ENCODE results near the gene RRAGD. TPM values are rescaled to one million over a fixed set of nuclear protein-coding genes. Genes with fewer than 3 reads are reported as not detected.

Gene RRAGD
- total and polyA plus RNA-seq, 2 experiments from 2014 or later = 7.0 to 20.1 TPM

DNA sequence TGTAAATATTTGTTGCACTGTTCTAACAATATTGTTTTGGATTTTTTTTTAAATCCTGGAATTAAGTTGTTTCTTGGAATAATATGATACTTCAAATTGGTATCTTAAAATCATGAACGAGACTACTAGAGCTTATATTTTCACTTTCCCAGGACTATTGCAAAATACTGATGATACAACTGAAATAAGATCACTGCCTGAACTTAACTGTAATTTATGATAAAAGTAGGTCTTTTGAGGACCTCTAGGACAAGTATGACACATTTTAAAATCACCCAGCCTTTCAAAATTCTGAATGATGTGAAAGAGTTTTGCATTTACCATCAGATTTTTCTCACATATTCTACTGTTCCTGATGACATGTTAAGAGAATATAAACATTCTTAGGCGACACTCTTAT is 50.9 kb downstream of the RRAGD start:
- no peak overlapping the region for H3K4me3 ChIP-seq
- H3K9me2 ChIP-seq (ENCODE audit: insufficient read depth) = no peaks in the 10 kb centered on the region
- no peak for DNase-seq (ENCODE audit: low spot score)
- ATAC-seq = no peak
- no peak overlapping the region for H2AFZ ChIP-seq
- Mint-ChIP-seq H3K4me1 (peaks cover 4% of the 10 kb centered on the region; the same call in 2 of the 3 replicates), H3K27me3 (ENCODE audit: insufficient read depth, low read depth, poor library complexity) (no peaks in the 10 kb centered on the region), H3K36me3 (ENCODE audit: low read depth) (no peaks in the 10 kb centered on the region), H3K9me3 (no peaks in the 10 kb centered on the region), H3K27ac (no peak overlapping the region), H3K4me3 (no peak overlapping the region)
- TF ChIP-seq ZNF331 (CRISPR knock-in tag; IDR thresholded peaks at IDR 0.05; ENCODE audit: low read depth) (no peak), STAT1 (IDR thresholded peaks at IDR 0.05; ENCODE audit: unreplicated experiment) (no peak), ETS1 (IDR thresholded peaks at IDR 0.05) (no peak), EZH2 (IDR thresholded peaks at IDR 0.05; ENCODE audit: low read depth, unreplicated experiment) (no peak), NANOG (IDR thresholded peaks at IDR 0.05; ENCODE audit: borderline replicate concordance) (no peak), JUNB (IDR thresholded peaks at IDR 0.05; ENCODE audit: unreplicated experiment) (no peak), POLR2AphosphoS5 (IDR thresholded peaks at IDR 0.05; ENCODE audit: low read depth) (no peak), CREB1 (CRISPR knock-in tag; IDR thresholded peaks at IDR 0.05; ENCODE audit: low read depth) (no peak), EZH2phosphoT487 (IDR thresholded peaks at IDR 0.05; ENCODE audit: unreplicated experiment) (no peak), ZNF114 (CRISPR knock-in tag; IDR thresholded peaks at IDR 0.05) (no peak)
- TF ChIP-seq, protein P1, sequence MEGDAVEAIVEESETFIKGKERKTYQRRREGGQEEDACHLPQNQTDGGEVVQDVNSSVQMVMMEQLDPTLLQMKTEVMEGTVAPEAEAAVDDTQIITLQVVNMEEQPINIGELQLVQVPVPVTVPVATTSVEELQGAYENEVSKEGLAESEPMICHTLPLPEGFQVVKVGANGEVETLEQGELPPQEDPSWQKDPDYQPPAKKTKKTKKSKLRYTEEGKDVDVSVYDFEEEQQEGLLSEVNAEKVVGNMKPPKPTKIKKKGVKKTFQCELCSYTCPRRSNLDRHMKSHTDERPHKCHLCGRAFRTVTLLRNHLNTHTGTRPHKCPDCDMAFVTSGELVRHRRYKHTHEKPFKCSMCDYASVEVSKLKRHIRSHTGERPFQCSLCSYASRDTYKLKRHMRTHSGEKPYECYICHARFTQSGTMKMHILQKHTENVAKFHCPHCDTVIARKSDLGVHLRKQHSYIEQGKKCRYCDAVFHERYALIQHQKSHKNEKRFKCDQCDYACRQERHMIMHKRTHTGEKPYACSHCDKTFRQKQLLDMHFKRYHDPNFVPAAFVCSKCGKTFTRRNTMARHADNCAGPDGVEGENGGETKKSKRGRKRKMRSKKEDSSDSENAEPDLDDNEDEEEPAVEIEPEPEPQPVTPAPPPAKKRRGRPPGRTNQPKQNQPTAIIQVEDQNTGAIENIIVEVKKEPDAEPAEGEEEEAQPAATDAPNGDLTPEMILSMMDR (conservative IDR thresholded peaks at IDR 0.05; ENCODE audit: low read depth in 2 of 2) = no peak
- TF ChIP-seq, protein P2, sequence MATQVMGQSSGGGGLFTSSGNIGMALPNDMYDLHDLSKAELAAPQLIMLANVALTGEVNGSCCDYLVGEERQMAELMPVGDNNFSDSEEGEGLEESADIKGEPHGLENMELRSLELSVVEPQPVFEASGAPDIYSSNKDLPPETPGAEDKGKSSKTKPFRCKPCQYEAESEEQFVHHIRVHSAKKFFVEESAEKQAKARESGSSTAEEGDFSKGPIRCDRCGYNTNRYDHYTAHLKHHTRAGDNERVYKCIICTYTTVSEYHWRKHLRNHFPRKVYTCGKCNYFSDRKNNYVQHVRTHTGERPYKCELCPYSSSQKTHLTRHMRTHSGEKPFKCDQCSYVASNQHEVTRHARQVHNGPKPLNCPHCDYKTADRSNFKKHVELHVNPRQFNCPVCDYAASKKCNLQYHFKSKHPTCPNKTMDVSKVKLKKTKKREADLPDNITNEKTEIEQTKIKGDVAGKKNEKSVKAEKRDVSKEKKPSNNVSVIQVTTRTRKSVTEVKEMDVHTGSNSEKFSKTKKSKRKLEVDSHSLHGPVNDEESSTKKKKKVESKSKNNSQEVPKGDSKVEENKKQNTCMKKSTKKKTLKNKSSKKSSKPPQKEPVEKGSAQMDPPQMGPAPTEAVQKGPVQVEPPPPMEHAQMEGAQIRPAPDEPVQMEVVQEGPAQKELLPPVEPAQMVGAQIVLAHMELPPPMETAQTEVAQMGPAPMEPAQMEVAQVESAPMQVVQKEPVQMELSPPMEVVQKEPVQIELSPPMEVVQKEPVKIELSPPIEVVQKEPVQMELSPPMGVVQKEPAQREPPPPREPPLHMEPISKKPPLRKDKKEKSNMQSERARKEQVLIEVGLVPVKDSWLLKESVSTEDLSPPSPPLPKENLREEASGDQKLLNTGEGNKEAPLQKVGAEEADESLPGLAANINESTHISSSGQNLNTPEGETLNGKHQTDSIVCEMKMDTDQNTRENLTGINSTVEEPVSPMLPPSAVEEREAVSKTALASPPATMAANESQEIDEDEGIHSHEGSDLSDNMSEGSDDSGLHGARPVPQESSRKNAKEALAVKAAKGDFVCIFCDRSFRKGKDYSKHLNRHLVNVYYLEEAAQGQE (IDR thresholded peaks at IDR 0.05; ENCODE audit: unreplicated experiment) = no peak
- TF ChIP-seq, protein P3, sequence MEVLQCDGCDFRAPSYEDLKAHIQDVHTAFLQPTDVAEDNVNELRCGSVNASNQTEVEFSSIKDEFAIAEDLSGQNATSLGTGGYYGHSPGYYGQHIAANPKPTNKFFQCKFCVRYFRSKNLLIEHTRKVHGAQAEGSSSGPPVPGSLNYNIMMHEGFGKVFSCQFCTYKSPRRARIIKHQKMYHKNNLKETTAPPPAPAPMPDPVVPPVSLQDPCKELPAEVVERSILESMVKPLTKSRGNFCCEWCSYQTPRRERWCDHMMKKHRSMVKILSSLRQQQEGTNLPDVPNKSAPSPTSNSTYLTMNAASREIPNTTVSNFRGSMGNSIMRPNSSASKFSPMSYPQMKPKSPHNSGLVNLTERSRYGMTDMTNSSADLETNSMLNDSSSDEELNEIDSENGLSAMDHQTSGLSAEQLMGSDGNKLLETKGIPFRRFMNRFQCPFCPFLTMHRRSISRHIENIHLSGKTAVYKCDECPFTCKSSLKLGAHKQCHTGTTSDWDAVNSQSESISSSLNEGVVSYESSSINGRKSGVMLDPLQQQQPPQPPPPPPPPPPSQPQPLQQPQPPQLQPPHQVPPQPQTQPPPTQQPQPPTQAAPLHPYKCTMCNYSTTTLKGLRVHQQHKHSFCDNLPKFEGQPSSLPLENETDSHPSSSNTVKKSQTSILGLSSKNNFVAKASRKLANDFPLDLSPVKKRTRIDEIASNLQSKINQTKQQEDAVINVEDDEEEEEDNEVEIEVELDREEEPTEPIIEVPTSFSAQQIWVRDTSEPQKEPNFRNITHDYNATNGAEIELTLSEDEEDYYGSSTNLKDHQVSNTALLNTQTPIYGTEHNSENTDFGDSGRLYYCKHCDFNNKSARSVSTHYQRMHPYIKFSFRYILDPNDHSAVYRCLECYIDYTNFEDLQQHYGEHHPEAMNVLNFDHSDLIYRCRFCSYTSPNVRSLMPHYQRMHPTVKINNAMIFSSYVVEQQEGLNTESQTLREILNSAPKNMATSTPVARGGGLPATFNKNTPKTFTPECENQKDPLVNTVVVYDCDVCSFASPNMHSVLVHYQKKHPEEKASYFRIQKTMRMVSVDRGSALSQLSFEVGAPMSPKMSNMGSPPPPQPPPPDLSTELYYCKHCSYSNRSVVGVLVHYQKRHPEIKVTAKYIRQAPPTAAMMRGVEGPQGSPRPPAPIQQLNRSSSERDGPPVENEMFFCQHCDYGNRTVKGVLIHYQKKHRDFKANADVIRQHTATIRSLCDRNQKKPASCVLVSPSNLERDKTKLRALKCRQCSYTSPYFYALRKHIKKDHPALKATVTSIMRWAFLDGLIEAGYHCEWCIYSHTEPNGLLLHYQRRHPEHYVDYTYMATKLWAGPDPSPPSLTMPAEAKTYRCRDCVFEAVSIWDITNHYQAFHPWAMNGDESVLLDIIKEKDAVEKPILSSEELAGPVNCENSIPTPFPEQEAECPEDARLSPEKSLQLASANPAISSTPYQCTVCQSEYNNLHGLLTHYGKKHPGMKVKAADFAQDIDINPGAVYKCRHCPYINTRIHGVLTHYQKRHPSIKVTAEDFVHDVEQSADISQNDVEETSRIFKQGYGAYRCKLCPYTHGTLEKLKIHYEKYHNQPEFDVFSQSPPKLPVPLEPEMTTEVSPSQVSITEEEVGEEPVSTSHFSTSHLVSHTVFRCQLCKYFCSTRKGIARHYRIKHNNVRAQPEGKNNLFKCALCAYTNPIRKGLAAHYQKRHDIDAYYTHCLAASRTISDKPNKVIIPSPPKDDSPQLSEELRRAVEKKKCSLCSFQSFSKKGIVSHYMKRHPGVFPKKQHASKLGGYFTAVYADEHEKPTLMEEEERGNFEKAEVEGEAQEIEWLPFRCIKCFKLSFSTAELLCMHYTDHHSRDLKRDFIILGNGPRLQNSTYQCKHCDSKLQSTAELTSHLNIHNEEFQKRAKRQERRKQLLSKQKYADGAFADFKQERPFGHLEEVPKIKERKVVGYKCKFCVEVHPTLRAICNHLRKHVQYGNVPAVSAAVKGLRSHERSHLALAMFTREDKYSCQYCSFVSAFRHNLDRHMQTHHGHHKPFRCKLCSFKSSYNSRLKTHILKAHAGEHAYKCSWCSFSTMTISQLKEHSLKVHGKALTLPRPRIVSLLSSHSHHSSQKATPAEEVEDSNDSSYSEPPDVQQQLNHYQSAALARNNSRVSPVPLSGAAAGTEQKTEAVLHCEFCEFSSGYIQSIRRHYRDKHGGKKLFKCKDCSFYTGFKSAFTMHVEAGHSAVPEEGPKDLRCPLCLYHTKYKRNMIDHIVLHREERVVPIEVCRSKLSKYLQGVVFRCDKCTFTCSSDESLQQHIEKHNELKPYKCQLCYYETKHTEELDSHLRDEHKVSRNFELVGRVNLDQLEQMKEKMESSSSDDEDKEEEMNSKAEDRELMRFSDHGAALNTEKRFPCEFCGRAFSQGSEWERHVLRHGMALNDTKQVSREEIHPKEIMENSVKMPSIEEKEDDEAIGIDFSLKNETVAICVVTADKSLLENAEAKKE (CRISPR knock-in tag; IDR thresholded peaks at IDR 0.05) = no peak
- 0 out of 2 replicates have a peak, but pooled peaks cover 4% of the 10 kb centered on the region for H3K4me1 ChIP-seq (ENCODE audit: insufficient read depth)
- H3K27me3 ChIP-seq (ENCODE audit: insufficient read depth) = 0 out of 2 replicates have a peak, but pooled peaks cover 3% of the 10 kb centered on the region
- no peaks in the 10 kb centered on the region for H3K36me3 ChIP-seq (ENCODE audit: insufficient read depth)
- H3F3A ChIP-seq (replicated peaks; ENCODE audit: low read depth) = no peaks in the 10 kb centered on the region; the same call in 1 of the 2 replicates
- no peak overlapping the region for H3K4me2 ChIP-seq
- H3K27ac ChIP-seq (ENCODE audit: low read depth) = no peak overlapping the region
- H3K79me2 ChIP-seq (replicated peaks; ENCODE audit: insufficient read depth) = no peaks in the 10 kb centered on the region
- no peaks in the 10 kb centered on the region for H4K20me1 ChIP-seq (replicated peaks; ENCODE audit: insufficient read depth)
